ENCODE data around the gene POLR2E.
"Not testable (repeated sequence)": the region's sequence is repeated elsewhere in the genome, so short reads cannot be mapped to it uniquely, and the experiment has no call there.

POLR2E gene

DNA sequence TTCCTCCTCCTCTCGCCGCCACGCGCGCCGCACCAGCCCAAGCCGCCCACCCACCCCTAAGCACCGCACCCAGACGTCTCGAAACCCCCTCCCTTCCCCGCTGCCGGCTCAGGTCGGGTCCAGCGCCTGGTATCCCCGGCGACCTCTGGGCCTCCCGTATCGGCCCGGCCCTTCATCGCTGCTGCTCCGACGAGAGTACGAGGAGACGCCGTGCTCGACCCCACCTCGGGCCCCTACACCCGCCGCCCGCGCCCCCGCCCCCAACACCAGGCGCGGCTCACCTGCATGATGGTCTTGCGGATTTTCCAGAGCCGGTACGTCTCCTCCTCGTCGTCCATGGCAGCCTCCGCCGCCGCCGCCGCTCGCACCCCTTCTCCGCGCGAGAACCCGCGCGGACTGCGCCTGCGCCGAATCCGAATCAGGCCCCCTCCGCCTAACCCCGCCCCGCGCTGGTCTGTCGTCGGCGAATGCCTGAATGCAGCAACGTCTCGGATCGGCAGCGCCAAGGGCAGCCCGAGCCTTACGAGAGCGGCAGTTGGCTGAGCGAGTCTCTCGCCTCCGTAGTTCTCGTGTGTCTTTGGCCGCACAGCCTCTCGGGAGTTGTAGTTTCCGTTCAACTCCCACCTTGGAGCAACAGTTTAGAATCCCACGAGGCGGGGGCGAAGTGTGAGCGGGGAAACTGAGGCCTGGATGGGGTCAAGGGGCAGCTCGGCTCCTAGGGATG is at the start of gene POLR2E:
POLR2E (minus strand) TSS at position 398 of the 724 bp plus-strand sequence; CDS start at position 338, 60 bp downstream.
- DNase-seq (ENCODE audit: low read depth): peak; percentile 94

DNA sequence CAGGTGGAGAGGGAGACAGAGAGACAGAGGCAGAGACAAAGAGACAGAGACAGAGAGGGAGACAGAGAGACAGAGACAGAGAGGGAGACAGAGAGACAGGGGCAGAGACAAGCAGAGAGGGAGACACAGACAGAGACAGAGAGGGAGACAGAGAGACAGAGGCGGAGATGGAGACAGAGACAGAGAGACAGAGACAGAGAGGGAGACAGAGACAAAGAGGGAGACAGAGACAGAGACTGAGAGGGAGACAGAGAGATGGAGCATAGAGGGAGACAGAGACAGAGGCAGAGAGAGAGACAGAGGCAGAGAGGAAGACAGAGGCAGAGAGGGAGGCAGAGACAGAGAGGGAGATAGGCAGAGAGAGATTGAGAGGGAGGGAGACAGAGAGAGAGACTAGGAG is 49.6 kb upstream of the POLR2E start:
- DNase-seq (ENCODE audit: low read depth): no peak

DNA sequence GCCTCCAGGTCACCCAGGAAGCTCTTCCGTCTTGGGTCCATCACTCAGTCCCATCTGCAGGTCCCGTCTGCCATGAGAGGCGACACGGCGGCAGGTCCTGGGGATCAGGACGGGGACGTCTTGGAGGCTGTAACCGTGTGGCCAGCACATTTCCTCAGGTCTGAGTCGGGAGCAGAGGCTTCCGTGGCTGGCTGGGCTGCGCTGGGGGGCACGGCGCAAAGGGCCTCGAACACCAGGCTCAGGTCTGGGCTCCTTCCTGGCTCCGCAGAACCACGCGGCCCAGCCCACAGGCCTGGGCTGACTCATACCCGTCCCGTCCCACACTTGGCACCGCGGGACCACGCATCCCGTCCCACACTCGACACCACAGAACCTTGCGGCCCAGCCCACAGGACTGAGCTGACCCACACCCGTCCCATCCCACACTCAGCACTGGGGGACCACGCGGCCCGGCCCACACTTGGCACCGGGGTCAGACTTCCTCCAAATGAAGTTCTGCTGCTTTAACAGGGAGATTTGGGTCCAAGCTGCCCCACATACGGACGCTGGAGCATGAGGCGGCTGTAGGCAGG is 48.7 kb upstream of the POLR2E start:
- DNase-seq (ENCODE audit: low read depth): no peak

DNA sequence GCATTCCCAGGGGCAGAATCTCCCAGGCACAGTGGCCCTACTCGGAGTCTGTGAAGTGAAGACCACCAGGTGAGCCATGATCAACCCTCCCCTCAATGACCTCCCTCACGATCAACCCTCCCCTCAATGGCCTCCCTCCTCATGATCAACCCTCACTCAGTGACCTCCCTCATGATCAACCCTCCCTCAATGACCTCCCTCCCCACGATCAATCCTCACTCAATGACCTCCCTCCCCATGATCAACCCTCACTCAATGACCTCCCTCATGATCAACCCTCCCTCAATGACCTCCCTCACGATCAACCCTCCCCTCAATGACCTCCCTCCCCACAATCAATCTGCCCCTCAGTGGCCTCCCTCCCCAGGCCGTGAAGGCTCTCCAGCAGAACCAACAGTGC is 46.8 kb upstream of the POLR2E start:
- DNase-seq (ENCODE audit: low read depth): no peak

DNA sequence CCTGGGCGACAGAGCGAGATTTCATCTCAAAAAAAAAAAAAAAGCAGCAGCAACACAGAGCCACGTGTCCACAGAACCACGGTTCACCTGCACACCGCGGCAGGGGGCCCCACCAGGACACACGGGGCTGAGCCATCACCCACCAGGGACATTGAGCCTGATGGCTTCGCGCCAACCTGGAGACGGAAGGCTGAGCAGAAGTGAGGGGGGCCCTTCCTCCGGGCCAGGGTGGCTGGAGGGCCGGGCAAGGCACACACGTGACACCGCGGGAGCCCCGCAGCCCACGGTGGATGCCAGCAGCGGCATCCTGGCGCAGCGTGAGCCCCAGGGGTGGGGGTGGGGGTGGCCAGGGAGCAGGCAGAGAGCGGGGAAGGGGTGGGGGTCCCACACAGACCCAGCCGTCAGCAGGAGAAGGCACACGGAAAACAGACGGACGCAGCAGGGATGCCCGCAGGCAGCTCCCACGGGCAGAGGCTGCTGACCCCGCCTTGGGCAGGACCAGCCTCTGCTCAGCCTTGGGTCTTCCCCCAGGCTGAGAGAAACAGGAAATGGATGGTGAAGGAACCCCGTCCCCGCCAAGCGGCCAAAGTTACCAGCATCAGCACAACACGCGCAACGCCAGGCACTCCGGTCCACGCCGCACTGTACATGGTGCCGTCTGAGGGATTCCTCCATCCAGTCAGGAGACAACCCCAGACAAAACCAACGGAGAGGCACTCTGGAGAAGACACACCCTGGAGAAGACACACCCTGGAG is 45.3 kb upstream of the POLR2E start:
- no peak for DNase-seq (ENCODE audit: low read depth)

DNA sequence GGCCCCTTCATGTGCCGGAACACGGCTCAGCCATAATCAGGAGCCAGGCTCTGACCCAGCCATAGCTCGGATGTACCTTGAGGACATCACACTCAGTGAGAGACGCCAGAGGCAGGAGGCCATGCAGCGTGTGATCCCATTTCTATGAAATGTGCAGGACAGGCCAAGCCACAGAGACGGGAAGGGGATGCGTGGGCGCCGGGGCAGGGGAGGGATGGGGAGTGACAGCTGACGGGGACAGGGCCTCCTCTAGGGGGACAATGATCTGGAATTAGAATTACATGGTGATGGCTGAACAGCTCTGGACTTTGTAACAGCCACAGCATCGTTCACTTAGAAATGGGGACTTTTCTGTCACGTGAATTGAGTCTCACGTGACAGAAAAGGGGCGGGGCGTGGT is 44.0 kb upstream of the POLR2E start:
- DNase-seq (ENCODE audit: low read depth): no peak

DNA sequence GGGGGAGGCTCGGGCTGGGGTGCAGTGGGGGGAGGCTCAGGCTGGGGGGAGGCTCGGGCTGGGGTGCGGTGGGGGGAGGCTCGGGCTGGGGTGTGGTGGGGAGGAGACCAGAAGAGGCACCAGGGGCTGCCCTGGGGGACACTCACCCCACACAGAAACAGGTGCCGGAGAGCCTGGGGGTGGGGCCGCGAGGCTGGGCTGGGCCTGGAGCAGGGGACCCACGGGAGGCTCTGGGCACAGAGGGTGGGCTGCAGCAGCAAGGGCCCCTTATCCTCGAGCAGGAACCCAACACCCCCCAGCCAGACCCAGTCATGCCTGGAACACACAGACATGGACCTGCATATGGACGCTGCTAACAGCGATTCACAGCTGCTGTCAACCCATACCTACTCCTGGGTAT is 42.9 kb upstream of the POLR2E start:
- no peak for DNase-seq (ENCODE audit: low read depth)

DNA sequence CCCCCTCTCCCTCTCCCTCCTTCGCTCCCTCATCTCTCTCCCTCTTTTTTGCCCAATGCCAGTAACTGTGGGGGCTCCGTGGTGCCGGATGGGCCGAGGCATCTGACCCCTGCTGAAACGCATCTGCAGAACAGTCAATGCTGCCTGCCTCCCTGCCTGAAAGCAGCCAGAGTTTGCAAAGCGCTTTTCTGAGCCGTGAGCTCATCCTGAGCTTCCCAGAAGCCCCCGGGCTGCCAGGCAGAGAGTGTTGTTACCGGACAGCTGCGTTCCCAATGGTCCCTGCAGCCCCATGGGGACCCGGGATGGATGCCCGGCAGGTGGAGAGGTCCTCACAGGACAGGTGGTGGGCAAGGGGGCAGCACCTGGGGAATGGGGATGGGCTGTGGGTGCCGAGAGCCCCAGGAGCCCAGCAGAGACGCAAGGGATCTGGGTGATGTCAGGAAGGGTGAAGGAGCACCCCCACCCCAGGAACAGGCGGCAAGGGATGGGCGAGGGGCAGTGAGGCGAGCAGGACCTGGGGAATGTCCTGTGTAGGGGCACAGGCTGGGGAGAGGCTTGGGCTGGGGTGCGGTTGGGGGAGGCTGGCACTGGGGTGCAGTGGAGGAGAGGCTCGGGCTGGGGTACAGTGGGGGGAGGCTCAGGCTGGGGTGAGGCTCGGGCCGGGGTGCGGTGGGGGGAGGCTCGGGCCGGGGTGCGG is 41.6 kb upstream of the POLR2E start:
- no peak for DNase-seq (ENCODE audit: low read depth)

DNA sequence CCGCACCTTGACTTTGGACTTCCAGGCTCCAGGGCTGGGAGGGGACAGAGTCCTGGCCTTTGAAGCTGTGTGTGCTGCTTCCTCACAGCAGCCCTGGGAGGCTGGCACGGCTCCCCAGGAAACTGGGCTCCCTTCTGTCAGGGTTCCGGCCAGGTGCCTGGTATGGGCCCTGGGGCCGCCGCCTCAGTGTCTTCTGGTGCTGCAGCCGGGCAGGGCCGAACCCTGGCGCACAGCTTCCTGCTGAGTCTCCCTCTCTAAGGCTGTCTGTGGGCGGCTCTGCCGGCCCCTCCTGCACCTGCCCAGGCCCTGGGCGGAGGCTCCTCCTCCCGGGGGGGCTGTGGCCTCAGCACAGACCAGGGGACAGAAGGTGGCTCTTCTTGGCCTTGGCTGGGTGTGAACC is 41.0 kb upstream of the POLR2E start:
- no peak for DNase-seq (ENCODE audit: low read depth)

DNA sequence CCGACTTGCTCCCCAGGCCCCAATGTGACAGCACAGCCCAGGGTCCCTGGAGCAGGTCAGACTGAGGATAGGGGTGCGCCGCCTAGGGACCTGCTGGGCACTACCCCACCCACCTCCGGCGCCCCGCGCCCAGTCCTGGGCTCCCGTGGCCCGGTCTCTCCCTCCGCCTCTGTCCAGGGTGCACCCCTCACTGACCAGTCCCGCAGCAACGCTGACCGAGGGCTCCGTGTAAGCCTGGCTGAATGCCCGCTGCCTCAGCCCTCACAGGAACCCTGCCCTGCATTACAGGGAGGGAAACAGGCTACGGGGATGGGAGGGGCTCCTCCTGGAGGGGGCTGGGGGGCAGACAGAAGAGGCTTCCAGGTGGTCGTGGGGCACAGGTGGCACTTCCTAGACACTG is 40.3 kb upstream of the POLR2E start:
- no peak for DNase-seq (ENCODE audit: low read depth)

DNA sequence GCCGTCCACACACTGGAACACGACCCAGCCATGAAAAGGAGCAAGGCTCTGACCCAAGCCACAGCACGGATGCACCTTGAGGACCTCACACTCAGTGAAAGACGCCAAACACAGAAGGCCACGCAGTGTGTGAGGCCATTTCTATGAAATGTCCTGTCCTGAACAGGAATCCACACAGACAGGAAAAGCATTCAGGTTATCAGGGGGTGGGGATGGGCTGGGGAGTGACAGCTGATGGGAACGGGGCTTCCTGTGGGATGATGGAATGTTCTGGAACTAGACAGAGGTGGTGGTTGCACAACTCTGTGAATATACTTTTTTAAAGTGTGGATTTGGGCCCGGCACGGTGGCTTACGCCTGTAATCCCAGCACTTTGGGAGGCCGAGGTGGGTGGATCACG is 39.3 kb upstream of the POLR2E start:
- no peak for DNase-seq (ENCODE audit: low read depth)

DNA sequence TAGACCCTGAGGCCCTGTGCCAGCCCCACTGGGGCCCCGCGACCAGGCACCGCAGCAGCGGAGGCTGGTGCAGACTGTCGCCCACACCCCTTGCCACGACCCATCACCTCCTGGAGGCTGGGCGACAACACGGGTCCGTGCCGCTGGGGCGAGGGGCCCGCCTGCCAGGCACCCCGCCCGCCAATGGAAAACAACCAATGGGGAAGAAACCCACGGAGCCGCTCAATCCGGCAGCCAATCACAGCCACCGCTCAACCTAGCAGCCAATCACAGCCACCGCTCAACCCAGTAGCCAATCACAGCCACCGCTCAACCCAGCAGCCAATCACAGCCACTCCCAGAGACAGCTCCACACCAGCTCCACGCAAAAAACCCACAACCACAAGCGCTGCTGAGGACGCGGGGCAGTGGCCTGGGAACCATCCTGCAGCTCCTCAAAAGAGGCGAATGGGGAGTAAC is 38.3 kb upstream of the POLR2E start:
- peak; percentile 93 for DNase-seq (ENCODE audit: low read depth)

DNA sequence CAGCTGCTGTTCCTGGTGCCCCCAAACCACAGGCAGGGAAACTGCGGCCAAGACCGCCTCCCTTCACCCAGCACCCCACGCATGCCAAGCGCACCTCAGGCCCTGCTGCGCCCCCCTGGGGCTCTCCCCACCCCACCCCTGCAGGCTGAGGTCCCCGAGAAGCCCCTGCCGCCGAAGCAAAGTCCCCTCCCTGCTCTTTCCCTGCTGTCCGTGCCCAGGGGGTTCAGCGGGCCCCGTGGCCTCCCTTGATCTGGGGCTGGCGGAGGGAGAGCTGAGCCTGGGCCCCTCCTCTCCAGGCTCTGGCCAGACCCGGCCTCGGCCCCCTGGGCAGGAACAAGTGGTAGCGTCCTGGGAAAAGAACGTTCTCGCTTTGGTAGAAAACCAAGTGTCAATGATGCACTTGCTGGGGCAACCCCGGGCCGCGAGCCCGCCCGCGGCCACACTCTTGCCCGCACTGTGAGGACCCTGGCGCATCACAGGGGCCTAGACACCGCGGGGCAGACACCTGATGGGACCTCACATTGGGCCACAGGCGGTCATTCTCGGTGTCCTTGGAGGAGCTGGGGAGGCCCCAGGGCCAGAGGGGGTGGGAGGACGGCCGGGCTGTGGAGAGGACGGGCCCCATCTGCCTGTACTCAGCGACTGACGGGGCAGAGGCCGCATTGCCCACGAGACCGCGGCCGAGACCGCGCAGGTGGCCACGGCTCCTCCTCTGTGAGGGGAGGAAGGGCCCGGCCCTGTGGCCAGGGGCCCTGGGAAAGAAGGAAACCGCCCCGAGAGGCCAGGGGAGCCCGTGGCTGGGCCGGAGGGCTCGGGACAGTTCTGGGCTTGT is 37.6 kb upstream of the POLR2E start:
- no peak for DNase-seq (ENCODE audit: low read depth)

DNA sequence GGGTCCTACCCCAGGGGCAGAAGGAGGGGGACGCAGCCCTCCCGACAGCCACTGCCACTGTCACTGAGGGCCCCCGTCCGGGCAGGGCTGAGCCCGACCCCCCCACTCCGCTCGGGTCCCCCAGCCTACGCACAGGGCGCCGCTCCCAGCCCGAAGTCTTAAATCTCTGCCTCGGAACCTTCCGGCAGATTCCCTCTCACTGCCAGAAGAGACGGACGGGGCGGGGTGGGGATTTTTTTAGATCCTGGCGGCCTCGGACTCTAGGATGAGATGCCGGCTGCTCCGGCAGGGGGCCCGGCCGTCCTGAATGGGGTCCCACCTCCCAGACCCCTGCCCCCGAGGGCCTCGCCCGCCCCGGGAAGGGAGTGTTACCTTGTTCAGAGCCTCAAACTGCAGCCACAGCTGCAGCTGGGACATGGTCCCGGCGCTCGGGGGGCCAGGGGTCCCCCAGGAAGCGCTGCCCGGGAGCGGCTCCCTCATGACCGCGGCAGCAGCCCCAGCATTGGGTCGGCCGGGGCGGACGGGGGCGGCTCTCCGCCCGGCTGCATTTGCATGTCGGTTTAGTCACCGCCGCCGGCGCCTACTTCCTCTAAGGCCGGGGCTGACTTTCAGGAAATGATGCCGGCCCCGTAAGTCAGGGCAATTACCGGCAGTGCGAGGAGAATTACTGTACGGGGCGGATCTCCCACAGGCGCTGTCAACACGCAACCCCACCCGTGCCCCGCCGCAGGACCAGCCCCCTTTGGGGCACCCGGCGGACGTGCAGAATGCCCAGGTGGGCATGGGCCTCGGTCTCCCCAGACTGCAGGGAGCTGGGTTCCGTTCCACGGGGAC is 36.8 kb upstream of the POLR2E start:
- no peak for DNase-seq (ENCODE audit: low read depth)

DNA sequence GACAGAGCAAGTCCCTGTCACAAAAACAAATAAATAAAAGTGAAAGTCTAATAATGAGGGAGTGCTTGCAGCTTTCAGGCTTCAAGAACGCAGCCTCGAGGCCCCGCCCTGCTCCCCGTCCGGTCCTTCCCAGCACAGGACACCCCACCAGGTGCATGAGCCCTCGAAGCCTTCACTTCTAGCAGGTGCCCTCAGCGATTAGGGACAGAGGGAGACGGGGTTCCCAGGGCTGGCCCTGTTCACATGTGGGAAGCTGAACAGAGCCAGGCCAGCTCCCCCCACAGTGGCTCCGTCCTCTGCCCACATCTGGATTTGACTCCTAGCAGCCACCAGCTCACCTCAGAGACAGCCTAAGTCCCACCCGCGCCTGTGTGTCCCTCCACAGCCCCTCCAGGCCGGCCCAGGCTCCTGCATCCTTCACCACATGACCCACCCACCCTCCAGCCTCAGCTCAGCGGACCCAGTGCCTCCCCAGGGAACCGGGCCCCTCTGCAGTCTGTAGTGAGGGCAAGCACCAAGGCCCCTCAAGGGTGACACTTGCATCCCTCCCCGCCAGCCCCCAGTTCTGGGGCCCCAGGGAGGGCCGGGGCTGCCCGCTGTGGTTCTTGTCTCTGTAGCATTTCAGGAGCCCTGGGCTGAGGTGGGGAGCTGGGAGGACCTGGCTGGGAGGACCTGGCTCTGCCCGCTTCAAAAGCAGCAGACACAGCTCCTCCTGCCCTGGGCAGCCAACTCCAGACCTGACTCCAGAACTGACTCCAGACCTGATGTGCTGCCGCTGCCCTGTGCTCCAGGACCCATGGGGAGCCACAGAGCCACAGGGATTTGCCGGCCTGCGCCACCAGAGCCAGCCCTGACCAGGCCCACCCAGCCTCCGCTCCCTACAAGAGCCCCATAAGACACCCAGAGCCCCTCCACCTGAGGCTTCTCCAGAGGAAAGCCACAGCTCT is 35.9 kb upstream of the POLR2E start:
- DNase-seq (ENCODE audit: low read depth): no peak

DNA sequence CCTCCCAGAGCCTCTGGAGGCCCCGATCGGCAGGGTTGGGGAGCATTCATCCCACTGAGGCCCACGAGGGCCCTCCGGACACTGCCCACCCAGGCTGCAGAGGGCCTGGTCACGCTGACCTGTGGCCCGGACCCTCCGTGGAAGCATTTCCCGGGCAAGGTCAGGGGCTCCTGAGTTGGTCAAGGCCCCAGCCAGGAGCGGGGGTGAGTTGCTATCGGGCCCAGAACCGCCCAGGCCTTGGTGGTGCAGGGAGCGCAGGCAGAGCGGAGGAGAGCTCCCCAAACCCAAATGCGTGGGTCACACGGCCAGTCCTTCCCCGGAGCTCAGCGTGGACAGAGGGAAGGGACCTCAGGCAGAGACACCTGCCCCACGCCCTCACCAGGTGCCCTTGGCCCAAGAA is 34.4 kb upstream of the POLR2E start:
- DNase-seq (ENCODE audit: low read depth): no peak

DNA sequence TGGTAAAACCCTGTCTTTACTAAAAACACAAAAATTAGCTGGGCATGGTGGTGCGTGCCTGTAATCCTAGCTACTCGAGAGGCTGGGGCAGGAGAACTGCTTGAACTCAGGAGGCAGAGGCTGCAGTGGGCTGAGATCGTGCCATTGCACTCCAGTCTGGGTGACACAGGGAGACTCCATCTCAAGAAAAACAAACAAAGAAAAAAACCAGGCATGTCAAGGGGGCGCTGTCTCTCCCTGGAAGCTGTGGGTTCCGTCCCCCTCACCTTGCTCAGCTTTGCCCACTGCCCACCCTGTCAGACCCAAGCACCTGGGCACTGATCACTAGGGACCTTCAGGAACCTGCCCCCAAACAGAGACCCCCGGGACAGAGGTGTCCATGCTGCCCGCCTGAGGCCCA is 33.9 kb upstream of the POLR2E start:
- DNase-seq (ENCODE audit: low read depth): not testable (repeated sequence)

DNA sequence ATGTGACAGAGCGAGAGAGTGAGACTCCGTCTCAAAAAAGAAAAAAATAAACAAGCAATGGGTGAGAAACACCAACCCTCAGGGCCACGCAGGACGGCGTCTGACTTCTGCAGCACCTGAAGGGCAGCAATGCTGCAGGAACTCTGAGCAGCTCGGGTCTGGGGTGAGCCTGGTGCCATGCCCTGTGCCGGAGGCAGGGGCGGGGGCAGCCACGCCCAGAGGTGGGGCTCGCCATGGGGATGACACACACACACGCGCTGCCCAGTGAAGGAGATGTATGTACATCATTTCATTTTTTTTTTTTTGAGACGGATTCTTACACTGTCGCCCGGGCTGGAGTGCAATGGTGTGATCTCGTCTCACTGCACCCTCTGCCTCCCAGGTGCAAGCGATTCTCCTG is 32.9 kb upstream of the POLR2E start:
- DNase-seq (ENCODE audit: low read depth): no peak

DNA sequence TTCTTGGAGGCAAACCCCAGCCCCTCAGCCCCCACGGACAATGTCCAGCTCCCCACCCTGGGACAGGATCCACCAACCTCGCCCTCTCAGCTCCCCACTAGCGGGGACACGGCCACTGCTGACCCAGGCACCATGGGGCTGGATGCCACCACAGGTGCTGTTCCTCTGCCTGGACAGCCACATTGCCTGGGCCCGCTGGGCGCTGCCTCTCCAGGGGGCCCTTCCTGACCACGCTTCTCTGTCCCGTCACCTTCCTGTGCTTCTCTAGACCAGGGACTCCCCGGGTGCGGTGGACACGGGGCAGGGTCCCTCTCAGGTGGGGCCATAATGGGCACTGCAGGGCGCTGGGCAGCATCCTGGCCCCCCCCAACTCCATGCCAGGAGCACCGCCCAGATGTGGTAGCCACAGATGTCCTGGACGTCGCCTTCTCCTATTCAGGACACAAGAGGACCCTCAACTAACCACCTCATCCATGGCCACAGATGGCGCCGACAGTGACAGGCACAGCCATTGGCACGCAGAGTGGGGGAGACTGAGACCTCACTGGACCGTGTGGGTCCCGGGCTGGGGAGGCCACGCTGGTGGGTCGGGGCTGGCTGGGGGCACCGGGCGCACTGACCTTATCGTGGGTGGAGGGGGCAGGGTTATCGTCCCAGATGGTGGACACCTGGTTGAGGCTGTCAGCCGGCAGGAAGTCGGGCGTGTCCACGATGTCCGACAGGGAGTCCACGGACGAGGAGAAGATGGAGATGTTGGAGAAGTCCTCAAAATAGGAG is 32.0 kb upstream of the POLR2E start:
- no peak for DNase-seq (ENCODE audit: low read depth)

Data from CMK (cell line).